GM19025 (cell line): ENCODE data around the gene BAG3.
A peak's percentile ranks its signal among the peaks of the same experiment; 100 is the strongest.
"Not testable (repeated sequence)": the region's sequence is repeated elsewhere in the genome, so short reads cannot be mapped to it uniquely, and the experiment has no call there.

Experiments
- ATAC-seq: cut with Tn5 transposase; IDR thresholded peaks from one replicate; pipeline ENCODE4 v1.9.1; 2021; ENCODE audit warnings: mild to moderate bottlenecking, low read depth, moderate library complexity; ENCODE audit not compliant: unreplicated experiment

The BAG3 gene

DNA sequence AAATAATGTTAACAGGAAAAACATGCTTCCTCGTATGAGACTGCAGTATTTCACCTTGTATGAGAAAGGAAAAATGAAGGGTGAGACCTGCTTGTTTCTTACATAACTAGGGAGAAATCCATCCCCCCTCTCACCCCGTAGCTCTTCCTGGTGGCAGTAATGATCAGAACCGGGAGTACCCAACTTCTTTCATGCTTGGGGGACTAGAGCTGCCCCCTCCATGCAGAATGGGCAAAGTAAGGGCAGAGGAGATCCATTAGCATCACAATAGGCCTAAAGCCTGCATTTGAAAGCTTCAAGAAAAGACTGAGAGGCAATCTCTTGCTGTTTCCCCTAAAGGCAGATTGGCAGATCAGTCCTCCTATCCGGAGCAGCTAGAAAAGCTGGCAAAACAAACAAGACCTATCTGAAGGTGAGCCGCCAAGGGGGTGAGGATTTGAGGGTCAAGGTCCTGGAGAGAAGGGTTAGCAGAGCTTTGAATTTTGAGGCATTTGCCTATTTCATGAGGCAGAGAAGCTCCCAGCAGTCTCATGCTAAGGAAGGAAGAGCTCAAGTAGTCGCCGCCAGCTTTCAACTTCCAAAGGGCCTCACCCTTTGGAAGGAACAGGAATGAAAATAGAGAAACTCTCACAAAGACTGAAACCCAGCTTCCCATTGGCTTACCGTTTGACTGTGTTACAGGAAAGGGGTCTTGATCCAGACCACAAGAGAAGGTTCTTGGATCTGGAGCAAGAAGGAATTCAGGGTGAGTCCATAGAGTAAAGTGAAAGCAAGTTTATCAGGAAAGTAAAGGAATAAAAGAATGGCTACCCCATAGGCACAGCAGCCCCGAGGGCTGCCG, 36.2 kb downstream of the BAG3 start:
- no peak for ATAC-seq

DNA sequence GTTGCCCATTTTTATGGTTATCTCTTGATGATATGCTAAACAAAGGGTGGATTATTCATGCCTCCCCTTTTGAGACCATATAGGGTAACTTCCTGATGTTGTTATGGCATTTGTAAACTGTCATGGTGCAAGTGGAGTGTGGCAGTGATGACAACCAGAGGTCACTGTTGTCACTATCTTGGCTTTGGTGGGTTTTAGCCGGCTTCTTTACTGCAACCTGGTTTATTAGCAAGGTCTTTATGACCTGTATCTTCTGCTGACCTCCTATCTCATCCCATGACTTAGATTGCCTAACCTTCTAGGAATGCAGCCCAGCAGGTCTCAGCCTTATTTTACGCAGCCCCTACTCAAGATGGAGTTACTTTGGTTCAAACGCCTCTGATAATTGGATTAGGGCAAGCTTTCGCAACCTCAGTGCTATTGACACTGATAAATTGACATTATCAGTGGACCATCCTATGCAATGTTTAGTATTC, 36.9 kb downstream of the BAG3 start:
- no peak for ATAC-seq

DNA sequence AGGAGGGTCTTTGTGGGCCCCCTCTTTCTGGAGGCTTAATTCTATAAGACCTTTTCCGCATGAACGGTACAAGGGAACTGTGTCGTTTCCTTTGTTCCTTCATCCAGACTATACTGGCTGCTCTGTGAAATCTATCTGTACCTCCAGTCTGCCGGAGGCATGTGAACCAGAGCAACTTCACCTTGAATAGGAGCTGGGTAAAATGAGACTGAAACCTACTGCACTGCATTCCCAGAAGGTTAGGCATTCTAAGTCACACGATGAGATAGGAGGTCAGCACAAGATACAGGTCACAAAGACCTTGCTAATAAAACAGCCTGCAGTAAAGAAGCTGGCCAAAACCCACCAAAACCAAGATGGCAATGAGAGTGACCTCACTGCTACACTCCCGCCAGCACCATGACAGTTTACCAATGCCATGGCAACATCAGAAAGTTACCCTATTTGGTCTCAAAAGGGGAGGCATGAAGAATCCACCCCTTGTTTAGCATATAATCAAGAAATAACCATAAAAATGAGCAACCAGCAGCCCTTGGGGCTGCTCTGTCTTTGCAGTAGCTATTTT, 37.9 kb downstream of the BAG3 start:
- no peak for ATAC-seq

DNA sequence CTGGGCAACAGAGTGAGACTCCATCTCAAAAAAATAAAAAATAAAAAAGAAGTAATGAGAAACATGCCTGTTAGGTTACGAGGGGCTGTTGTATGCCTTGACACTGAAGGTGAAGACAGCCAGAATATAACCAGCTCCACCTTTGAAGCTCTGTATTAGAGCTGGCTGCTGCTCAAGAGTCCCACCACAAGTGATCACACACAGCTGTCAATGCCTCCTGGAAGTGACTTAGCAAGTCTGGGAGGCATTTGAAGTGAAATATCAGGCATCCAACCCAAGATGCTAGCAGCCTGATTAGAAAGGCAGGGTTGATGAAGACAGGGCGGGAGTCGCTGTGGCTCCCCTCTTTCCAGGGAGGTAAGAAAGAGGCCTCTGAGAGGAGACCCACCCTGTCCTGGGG, 40.5 kb downstream of the BAG3 start:
- no peak for ATAC-seq

DNA sequence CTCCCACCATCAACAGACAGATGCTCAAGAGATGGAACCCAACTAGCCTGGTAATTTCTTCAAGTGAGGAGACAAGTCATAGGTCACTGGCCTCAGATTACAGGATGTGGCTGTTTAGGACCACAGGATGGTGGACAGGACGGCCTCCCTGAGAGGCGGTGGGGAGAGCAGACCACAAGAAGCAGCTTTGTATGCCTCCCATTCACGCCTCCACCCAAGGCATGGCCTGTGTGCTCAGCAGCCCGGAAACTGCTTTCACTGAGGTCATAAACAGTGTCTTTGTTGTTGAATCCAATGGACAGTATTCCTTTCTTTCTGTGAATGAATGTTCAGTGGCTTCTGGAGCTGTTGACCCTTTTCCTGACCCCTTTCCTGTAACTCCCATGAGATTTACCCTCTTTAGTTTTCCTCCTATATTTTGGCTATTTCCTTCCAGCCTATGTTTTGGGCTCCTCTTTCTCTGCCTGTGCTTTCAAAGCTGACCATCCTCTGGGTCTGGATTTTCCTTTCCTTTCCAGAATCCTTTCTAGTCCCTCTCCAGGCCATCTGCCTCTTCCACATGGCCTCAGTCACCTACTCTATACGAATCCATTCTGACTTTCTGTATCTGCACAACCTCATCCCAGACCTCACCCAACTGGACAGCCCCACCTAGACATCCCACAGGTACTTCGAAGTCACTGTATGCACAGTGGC, 42.2 kb downstream of the BAG3 start:
- no peak for ATAC-seq

DNA sequence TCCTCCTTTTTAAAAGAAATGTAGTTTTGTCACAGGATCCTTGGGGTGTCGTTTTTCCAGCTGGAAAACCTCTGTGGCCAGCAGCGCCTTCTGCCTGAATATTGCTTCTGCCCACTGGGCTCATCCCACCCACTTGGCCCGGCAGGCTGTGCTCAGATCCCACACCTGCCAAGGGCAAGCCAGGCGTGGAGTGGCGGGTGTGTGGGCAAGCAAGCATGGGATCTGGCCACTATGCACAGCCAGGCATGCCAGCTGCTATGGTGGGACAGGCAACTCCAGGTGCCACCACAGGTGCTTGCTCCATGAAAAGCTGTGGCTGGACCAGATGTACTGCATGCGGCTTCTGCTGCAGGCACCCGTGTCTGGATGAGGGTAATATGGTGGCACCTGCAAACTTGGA, 43.4 kb downstream of the BAG3 start:
- no peak for ATAC-seq

DNA sequence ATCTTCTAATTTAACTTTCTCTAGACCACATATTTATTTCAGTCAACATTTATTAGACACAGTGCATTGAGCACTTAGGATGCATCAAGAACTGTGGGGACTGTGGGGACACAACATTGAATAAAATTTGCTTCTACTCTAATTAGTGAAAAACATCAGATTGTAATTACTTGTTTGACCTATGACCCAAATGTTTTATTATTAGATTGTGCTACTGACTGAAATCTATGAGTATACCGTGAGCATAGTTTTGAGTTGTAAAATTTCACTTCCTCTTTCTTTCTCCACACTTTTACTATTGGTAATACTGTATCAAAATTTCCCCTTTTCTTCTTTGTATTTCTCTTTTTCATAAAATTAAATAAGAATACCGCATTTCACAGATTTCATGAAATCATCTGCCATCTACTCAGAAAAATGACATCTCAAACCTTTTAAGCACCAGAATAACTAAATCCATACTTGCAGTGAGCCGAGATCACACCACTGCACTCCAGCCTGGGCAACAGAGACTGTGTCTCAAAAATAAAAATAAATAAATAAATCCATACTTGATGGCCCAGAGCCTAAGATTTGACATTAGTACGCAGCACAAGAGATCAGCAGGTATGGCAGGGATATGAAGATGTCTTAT, 49.3 kb downstream of the BAG3 start:
- ATAC-seq: no peak

DNA sequence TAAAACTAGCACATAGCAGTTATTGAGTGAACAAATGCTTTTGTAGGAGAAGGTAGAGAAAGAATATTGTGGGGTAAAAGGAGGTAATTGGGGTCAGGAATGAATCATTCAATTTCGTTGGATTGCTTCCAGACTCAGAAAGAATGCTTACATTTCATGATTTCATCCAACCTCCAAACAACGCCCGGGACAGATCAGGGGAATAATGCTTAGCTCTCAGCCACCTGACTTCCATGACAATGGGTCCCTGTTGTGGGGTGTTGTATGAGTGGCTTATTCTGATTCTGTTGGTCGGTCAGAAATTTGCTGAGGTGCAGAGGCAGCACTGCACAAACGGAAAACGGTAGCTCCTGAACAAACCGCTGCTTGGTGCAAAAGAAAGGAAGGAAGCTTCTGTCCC, 50.7 kb downstream of the BAG3 start:
- no peak for ATAC-seq

DNA sequence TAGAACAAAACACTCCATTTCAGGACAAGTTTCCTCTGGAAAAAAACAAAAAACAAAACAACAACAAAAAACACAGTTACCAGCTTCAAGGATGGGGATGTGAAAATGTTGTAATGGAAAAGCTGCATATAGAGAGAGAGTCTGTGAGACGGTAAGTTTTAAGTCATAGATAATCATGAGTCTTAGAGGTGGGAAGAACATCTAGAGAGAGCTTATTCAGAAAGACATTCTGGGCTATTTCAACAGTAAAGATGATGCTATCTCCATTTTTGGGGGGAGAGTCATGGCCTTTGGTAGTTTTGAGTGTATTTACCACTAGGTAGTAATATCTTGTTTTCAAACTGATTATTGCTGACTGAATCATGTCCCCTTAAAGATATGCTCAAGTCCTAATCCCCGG, 51.4 kb downstream of the BAG3 start:
- no peak for ATAC-seq

DNA sequence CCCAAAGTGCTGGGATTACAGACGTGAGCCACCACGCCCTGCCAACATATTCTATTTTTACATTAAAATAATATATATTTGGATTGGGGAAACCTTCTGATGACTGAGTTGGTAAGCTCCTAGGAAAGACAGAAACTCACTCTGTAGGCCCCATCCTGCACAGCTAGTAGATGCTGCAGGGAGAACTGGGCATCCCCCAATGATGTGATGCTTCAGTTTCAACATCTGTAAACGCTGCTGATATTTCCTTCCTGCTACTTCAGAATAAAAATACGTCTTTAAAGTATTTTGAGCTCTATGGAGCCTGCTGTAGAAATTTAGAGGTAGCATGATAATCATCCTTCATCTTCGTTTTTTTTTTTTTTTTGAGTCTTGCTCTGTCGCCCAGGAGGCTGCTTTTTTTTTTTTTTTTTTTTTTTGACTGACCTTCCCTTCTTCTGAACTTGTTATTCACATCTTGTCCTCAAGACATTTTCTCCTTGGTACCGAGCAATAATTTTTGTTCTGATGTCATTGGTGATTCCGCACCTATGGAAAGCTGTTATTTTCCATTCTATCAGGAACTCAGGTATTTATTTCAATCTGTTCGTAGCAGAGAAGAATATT, 52.8 kb downstream of the BAG3 start:
- no peak for ATAC-seq

DNA sequence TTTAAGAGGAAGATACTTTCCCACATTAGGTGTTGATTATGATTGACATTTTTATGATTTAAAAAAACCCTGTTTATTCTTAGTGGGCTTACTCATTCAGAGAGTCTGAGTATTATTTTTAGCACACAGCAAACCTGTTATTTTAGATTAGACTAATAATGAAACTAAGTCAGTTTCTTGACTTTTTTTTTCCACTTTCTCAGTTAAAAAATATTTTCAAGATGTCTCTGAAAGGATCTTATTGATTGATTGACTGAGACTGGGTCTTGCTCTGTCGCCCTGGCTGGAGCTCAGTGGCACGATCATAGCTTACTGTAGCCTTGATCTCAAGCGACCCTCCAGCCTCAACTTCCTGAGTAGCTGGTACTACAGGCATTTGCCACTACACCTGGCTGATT, 54.3 kb downstream of the BAG3 start:
- peak; percentile 45 for ATAC-seq

DNA sequence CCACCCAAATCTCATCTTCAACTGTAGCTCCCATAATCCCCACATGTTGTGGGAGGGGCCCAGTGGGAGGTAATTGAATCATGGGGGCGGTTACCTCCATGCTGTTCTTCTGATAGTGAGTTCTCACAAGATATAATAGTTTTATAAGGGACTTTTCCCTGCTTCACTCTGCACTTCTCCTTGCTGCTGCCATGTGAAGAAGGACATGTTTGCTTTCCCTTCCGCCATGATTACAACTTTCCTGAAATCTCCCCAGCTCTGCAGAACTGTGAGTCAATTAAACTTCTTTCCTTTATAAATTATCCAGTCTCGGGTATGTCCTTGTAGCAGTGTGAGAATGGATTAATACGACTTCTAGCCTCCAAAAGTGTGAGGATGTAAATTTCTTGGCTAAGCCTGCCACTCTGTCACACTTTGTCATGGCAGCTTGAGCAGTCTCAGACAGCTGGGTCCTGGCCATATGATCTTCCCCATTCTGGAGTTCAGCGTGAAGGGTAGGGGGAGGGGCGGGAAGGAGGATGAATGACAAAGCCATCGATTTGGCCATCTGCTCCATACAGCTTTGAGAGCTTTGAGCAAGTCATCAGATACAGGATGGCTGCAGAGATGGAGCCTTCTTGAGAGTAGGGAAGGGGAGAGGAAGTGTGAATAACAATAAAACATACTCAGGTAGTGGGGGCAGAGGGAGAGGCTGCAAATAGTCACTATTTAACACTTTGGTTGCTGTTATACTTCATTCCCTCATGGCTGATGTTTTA, 55.5 kb downstream of the BAG3 start:
- ATAC-seq: no peak

DNA sequence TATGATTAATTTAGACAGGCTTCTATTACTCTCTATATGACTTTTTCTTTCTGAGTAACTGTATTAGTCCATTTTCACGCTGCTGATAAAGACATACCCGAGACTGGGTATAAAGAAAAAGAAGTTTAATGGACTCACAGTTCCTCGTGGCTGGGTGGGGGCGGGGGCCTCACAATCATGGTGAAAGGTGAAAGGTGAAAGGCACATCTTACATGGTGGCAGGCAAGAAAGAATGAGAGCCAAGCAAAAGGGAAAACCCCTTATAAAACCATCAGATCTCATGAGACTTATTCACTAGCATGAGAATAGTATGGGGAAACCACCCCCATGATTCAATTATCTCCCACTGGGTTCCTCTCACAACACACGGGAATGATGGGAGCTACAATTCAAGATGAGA, 56.2 kb downstream of the BAG3 start:
- ATAC-seq: not testable (repeated sequence)

DNA sequence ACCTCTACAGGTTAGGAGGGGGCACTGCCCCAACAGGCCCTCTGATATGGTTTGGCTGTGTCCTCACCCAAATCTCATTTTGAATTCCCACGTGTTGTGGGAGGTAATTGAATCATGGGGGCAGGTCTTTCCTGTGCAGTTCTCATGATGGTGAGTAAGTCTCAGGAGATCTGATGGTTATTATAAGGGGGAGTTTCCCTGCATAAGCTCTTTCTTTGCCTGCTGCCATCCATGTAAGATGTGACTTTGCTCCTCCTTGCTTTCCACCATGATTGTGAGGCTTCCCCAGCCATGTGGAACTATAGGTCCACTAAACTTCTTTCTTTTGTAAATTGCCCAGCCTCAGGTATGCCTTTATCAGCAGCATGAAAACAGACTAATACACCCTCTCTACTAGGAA, 59.8 kb downstream of the BAG3 start:
- not testable (repeated sequence) for ATAC-seq

DNA sequence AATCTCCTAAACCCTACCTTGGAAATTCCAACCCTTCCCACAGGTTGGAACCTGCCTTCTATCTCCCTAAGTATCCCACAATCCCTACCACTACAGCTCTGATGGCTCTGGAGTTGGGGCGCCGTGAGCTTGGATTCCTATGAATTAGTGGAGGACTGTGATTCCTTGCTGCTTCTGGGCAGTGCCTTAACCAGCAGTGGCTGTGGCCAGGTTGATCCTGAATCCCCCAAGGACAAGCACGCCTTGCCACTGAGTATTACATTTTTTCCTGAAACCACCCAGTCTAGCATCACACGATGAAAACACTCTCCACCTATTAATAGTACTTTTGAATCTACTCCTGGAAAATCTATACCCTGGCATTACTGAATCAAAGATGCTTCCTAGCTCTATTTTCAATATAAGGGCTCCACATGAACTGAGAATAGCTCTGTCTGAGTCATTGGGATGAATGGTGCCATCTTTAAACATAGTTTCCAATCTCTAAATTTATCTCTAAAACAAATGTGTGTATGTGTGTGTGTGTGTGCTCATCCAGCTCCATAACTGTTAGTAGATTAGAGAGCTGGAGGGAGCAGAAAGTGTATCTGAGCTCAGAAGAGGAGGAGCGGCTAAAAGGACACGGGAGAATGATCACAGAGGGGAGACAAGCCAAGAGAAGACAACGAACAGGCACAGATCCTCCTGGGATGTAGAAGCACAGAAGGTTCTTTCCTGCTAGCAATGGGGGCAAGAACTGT, 62.7 kb downstream of the BAG3 start:
- no peak for ATAC-seq

DNA sequence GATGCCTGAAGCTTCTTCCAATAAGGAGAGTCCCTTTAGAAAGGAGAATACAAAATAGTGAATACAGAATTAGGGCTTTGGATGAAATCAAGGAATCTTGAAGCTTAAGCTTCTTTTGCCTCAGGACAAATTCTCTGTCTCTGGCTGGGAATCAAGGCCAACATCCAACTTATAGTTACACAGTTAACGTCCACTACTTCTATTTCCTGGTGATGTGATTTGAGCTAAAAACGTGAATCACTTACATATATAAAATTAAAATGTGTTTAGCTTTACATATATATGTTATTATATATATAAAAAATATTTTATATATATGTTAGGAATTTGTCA, 63.3 kb downstream of the BAG3 start:
- ATAC-seq: no peak

DNA sequence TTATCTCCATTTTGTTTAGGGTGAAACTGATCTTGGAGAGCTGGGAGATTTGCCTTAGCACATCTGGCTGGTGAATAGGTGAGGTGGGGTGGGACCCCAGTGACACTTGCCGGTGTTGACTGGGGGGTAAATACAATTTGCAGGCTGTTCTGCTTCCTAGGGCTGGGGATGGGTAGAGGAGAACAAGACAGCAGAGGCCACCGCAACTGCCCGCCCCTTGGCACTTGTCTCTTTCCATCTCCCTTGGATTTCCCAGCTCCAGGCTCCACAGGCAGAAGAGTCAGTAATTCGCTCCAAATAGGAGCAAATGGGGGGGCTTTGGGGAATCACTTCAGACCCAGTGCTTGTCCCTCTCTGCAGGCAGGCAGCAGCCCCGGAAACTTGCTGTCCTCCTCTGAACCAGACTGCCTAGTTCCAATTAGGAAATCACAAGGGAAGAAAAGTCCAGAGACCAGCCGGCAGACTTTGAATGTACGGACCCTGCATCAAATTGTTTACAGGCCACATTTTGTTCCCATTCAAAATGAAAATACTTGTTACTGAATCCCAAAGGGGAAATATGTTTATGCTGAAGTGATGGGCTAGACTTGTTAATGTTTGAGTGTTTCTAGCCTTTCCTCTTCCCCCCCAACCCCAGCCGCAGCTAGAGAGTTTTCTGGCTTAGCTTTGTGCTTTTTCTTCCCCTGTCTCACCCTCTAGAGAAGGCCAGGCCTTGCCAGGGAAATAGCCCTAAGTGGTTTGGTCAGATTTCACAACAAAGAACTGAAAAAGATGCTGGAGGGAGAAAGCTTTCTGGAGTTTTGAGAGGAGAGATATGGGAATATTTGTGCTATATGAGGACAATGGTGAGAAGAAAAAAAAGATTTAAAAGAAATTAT, 64.7 kb downstream of the BAG3 start:
- ATAC-seq: no peak

DNA sequence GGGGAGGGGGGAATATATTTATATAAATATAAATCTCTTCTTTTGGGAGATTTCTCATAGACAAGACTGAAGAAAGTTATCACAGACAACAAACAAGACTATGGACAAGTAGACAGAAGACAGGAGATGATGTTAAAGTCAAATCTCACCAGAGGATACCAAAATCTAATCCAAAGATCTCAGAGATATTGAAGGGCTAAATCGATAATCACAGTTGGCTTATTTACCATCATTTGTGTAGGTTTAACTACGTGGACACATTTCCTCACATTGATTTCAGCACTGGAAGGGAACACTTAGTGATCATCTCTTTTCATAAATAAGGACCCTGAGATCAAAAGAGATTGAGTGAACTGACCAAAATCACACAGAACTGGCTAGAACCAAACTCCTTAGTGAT, 72.0 kb downstream of the BAG3 start:
- ATAC-seq: no peak

DNA sequence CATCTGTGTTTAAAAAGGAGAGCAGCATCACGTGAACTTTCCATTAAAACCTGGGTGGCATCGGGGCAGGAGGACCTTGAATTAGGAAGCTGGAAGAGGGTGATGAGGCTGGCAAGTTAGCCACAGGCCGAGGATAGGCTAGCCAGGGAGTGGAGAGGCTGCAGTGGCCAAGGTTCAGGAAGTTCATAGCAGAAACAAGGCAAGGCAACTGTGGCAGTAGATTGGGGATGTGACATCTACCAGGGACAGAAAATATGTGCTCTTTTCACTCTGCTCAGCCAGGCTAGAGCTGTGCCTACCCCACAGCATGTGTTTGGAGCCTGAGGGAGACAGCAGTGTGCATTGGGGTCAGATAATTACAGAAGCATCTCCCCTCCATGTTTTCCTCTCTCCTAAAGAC, 72.4 kb downstream of the BAG3 start:
- no peak for ATAC-seq
